ENCODE data around the gene IRF6. TPM values are rescaled to one million over a fixed set of nuclear protein-coding genes. Genes with fewer than 3 reads are reported as not detected.

IRF6 gene
- polyA plus RNA-seq, 1 donor from 2014 or later: not detected

- Histone ChIP-seq H3K4me2 (ENCODE audit: low read length) (no peak overlapping the region), H3K9me3 (ENCODE audit: low read length) (no peaks in the 10 kb centered on the region), H3K27me3 (ENCODE audit: insufficient read depth, low read depth, low read length) (no peaks in the 10 kb centered on the region), H3K27ac (ENCODE audit: low read length) (no peak overlapping the region), H4K20me1 (ENCODE audit: insufficient read depth) (no peaks in the 10 kb centered on the region), H3K9ac (ENCODE audit: low read length) (no peak overlapping the region), H3K36me3 (ENCODE audit: insufficient read depth, low read length) (no peaks in the 10 kb centered on the region), H2AFZ (ENCODE audit: low read depth, low read length) (no peak overlapping the region), H3F3A (ENCODE audit: insufficient read depth, low read length, poor library complexity, severe bottlenecking) (no peaks in the 10 kb centered on the region), H3K9me2 (ENCODE audit: insufficient read depth, low read length) (no peaks in the 10 kb centered on the region), H3K4me3 (ENCODE audit: low read length) (no peak overlapping the region), H3K79me2 (replicated peaks; ENCODE audit: insufficient read depth, low read length) (no peaks in the 10 kb centered on the region)
- no peak for TF ChIP-seq MXI1 (conservative IDR thresholded peaks at IDR 0.05; ENCODE audit: poor library complexity, severe bottlenecking)
- TF ChIP-seq POLR2AphosphoS5 (IDR thresholded peaks at IDR 0.05): no peak
- TF ChIP-seq EZH2 (IDR thresholded peaks at IDR 0.05; ENCODE audit: borderline replicate concordance, insufficient read depth, low read length, poor library complexity, severe bottlenecking): no peak
- no peak for TF ChIP-seq SMC3 (conservative IDR thresholded peaks at IDR 0.05; ENCODE audit: poor library complexity)
Measured at GRCh38 chr1:209749205-209749604, 56.7 kb downstream of the IRF6 start.

- Histone ChIP-seq H3K79me2 (replicated peaks; ENCODE audit: insufficient read depth, low read length) (no peaks in the 10 kb centered on the region), H3K27ac (ENCODE audit: low read length) (no peak overlapping the region), H3K36me3 (ENCODE audit: insufficient read depth, low read length) (no peaks in the 10 kb centered on the region), H3F3A (ENCODE audit: insufficient read depth, low read length, poor library complexity, severe bottlenecking) (no peaks in the 10 kb centered on the region), H3K9me3 (ENCODE audit: low read length) (no peaks in the 10 kb centered on the region), H4K20me1 (ENCODE audit: insufficient read depth) (no peaks in the 10 kb centered on the region), H3K4me2 (ENCODE audit: low read length) (no peak overlapping the region), H3K9ac (ENCODE audit: low read length) (no peak overlapping the region), H3K4me3 (ENCODE audit: low read length) (no peak overlapping the region), H2AFZ (ENCODE audit: low read depth, low read length) (no peak overlapping the region), H3K9me2 (ENCODE audit: insufficient read depth, low read length) (no peaks in the 10 kb centered on the region), H3K27me3 (ENCODE audit: insufficient read depth, low read depth, low read length) (no peaks in the 10 kb centered on the region)
- no peak for TF ChIP-seq CTCF (IDR thresholded peaks at IDR 0.05; ENCODE audit: poor library complexity, severe bottlenecking)
- no peak for TF ChIP-seq REST (IDR thresholded peaks at IDR 0.05; ENCODE audit: borderline replicate concordance)
- TF ChIP-seq MXI1 (conservative IDR thresholded peaks at IDR 0.05; ENCODE audit: poor library complexity, severe bottlenecking): no peak
- TF ChIP-seq RAD21 (conservative IDR thresholded peaks at IDR 0.05): no peak
Measured at GRCh38 chr1:209748620-209749019, 57.3 kb downstream of the IRF6 start.

GRCh38 chr1:209747580-209748262 is 58.2 kb downstream of the IRF6 start:
- peak; percentile 67 for TF ChIP-seq CTCF (IDR thresholded peaks at IDR 0.05; ENCODE audit: poor library complexity, severe bottlenecking)
- no peak for TF ChIP-seq REST (IDR thresholded peaks at IDR 0.05; ENCODE audit: borderline replicate concordance)
- TF ChIP-seq RAD21 (conservative IDR thresholded peaks at IDR 0.05): peak; percentile 33
- TF ChIP-seq EZH2 (IDR thresholded peaks at IDR 0.05; ENCODE audit: borderline replicate concordance, insufficient read depth, low read length, poor library complexity, severe bottlenecking): no peak
- Histone ChIP-seq H4K20me1 (ENCODE audit: insufficient read depth) (no peaks in the 10 kb centered on the region), H3K4me2 (ENCODE audit: low read length) (no peak overlapping the region), H3K4me3 (ENCODE audit: low read length) (peak overlapping the region; percentile 26), H3K9me2 (ENCODE audit: insufficient read depth, low read length) (no peaks in the 10 kb centered on the region), H3F3A (ENCODE audit: insufficient read depth, low read length, poor library complexity, severe bottlenecking) (no peaks in the 10 kb centered on the region), H3K9ac (ENCODE audit: low read length) (no peak overlapping the region), H3K27me3 (ENCODE audit: insufficient read depth, low read depth, low read length) (no peaks in the 10 kb centered on the region), H3K27ac (ENCODE audit: low read length) (no peak overlapping the region), H2AFZ (ENCODE audit: low read depth, low read length) (no peak overlapping the region), H3K36me3 (ENCODE audit: insufficient read depth, low read length) (no peaks in the 10 kb centered on the region), H3K79me2 (replicated peaks; ENCODE audit: insufficient read depth, low read length) (no peaks in the 10 kb centered on the region), H3K9me3 (ENCODE audit: low read length) (no peaks in the 10 kb centered on the region)
